HG03354 (cell line): Measurements from ENCODE around the gene OR10J4.
"Not testable (repeated sequence)": the region's sequence is repeated elsewhere in the genome, so short reads cannot be mapped to it uniquely, and the experiment has no call there.

ENCODE experiments used
- ATAC-seq: cut with Tn5 transposase; IDR thresholded peaks from one replicate; pipeline ENCODE4 v1.9.1; 2021; ENCODE audit warnings: mild to moderate bottlenecking; ENCODE audit not compliant: unreplicated experiment, poor library complexity, severe bottlenecking

OR10J4 gene

GRCh38 chr1:159431904-159432303 is at the start of gene OR10J4:
OR10J4 (plus strand) TSS chr1:159432204.
- no peak for ATAC-seq

GRCh38 chr1:159406821-159407220 is 25.2 kb upstream of the OR10J4 start:
- ATAC-seq: no peak

DNA sequence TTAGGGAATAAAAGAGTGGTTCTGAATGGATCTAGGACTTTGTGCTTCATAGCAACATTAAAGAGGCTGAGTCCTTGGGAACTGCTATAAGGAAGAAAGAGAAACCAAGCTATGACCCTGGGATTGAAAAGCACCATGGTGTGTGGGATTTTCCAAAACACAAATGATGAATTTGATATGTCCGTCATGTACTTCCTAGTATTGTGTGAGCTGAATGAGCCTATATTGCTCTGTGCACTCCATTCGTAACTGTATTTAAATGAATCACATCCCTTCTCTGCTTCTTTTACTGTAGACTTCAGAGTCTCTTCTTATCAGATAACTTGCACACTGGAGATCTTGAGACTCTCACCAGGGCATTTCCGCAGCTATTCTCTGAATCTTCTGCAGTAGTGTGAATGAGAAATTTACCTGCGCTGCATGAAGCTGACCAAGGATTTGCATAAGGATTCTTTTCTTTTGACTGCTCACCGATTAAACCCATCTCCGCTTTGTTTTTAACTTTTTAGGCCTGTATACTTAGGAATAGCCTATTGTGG is 23.1 kb upstream of the OR10J4 start:
- ATAC-seq: no peak

GRCh38 chr1:159421821-159422220 is 10.2 kb upstream of the OR10J4 start:
- ATAC-seq: no peak

- ATAC-seq: no peak
Measured at GRCh38 chr1:159428536-159428935, 3.5 kb upstream of the OR10J4 start.

GRCh38 chr1:159429074-159429861 is 2.7 kb upstream of the OR10J4 start:
- ATAC-seq: no peak

GRCh38 chr1:159430985-159431384 is 1.0 kb upstream of the OR10J4 start:
- ATAC-seq: no peak

DNA sequence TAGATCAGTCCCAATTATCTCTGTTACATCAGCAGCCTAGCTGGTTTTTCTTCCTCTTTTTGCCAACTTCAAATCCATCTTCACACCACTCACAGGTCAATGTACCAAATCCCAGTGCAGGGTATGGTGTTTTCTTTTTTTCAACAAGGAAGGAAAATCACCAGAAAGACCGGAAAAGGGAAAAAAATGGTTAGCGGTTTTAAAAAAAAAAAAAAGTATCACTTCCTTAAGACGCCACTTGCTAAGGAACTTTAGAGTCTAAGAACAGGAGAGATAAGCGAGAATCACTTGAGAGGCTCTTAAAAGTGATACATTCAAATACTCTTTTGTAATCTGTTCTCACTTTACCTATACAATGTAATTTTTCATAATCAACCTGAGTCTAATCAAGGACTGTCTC is 4.5 kb downstream of the OR10J4 start:
- no peak for ATAC-seq

- no peak for ATAC-seq
Measured at GRCh38 chr1:159439422-159439821, 7.4 kb downstream of the OR10J4 start, which contains the start of gene OR10J1. OR10J1 (plus strand) TSS chr1:159439722; CDS start chr1:159439792, 70 bp downstream.

DNA sequence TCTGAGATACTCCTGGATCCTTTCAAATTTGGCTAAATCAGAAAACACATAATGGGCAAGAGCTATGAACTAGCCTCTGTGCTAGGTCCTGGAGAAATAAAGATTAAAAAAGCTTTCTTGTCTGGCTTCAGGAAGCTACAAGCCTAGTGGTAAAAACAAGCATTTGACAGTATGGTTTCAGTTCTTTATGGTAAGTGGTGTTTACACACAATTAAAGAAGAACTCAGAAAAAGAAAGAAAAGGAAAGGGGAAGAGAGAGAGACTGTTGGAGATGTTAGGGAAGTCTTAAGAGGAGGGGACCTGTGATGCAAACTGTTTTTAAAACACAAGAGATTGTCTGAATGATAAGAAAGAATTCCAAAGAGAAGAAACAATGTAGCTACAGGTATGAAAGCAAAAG is 9.4 kb downstream of the OR10J4 start:
- no peak for ATAC-seq

DNA sequence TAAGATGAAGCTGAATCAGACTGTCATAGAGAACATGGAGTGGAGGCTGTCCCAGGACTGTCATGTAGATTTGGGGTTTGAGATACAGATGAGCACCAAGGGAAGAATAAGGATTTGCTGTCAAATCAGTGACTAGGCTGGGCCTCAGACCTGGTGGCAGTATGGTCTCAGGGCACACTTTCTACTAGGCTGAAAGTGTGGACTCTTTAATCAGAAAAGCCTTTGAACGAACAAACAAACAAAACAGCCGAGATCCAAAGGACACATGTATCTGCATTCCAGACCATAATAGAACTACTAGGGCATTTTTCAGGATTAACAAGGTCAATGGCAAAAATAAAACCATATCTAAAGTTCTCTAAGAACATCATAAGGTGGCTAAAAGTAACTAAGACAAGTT is 10.4 kb downstream of the OR10J4 start:
- no peak for ATAC-seq

DNA sequence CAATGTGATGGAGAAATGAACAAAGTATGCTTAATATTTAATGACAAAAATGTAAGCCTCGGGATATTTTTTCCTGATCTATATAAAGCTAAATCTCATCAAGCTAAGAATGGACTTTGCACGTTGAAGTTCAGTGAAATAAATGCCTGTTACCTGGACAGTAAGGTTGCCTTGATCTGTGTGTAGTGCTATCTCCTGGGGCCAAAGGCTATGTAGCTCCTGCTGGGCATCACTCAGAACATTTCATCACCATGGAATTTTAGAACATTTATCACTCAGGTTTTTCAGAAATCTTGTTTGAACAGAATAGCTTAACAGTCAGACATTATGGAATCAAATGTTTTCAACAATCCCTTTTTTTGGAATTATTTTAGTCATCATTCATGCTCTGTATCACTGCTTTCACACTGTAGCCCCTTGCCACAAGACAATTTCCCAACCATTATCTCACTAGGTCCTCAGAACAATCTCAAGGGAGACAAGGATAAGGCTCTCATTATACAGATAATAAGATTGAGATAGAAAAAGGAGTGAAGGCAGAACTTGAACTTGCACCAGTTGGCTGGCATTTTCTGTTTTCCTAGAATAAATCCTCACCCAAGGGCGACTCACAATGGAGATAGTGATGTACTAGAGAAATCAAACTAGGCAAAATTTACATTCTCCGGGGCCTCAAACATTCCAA is 11.2 kb downstream of the OR10J4 start:
- no peak for ATAC-seq

GRCh38 chr1:159444511-159444910 is 12.5 kb downstream of the OR10J4 start:
- no peak for ATAC-seq

DNA sequence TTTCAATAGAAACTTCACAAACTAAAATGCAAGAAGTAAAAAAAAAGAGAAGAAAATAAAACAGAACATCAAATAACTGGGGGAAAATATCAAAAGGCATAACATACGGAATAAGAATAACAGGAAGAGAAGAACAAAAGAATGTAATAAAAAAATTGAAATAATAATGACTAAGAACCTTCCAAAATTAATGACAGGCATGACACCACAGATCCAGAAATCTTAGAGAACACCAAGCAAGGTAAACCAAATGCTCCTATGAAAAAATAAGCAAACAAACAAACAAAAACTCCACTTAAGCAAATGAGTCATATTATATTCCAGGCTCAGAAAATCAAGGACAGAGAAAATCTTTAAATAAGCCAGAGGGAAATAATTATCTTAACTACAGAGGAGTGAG is 16.2 kb downstream of the OR10J4 start:
- ATAC-seq: no peak

GRCh38 chr1:159449605-159450004 is 17.6 kb downstream of the OR10J4 start:
- ATAC-seq: not testable (repeated sequence)

DNA sequence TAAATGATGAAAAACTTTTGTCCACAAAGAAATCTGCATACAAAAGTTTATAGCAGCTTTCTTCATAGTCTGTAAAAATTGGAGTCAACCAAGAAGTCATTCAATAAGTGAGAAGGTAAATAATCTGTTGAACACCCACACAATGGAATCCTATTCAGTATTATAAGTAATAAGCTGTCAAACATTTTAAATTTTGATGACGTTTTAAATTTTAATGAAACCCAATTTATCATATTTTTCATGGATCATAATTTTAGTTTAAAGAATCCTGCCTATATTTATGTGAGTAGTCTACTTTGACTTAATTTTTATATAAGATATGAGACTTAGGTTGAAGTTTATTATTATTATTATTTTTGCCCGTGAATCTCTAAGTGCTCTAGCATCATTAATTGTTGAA is 27.5 kb downstream of the OR10J4 start:
- no peak for ATAC-seq

DNA sequence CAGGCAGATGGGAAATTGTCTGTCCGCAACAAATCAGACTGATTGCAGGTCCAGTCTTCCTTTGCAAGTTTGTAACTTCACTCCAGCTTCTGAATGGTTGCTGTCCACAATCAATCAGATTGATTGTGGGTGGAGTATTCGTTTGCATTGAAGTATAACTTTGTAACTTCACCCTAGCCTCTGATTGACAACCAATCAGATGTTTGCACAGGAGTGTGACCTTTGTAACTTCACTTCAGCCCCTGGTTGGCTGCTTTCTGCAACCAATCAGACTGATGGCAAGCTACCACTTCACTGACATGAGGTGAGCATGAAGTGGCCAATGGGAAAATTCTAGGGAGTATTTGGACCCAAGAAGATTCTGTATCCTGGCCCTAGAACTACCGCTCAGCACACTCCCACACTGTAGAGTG is 33.2 kb downstream of the OR10J4 start:
- ATAC-seq: no peak

DNA sequence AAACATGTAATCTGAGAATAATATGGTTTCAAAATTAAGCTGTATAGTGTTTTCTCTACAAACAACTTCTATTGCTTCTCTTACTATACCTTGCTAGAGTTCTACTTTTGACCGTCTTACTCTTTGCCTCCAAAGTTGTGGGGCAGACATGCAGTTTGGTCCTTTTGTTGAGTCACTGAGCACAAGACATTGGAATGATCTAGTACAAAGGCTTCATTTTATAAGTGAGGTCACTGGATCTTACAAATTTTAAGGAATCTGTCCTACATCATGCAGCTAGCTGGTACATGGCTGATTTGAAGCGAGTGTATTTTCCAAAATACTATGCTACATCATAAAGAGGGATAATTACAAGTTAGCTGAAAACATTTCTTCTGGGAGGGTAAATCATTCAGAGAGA is 36.3 kb downstream of the OR10J4 start:
- ATAC-seq: no peak

DNA sequence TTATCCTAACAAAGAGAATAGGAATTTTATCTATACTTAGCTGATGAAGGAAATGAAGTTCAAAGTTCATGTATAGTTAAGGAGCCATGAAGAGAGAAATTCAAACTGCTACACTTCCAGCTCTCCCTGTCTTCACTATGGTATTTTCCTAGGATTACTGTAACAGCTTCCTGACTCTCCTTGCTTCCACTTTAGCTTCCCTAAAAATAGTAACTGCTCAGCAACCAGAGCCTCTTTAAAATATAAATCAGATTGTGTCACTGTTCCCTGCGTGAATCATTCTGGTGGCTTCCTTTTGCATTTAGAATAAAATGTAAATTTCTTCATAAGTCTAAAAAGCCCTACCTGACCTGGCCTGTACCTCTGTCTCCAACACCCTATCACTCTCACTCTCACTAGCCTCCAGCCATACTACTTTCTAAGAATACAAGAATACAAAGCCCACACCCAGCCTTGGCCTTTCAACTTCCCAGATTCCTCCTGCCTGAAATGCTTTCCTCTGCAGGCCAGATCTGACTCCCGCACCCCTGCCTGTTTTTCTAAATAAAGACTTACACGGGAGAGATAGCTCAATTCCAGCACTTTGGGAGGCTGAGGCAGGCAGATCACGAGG is 38.0 kb downstream of the OR10J4 start:
- no peak for ATAC-seq

GRCh38 chr1:159473335-159473734 is 41.3 kb downstream of the OR10J4 start:
- ATAC-seq: no peak

- no peak for ATAC-seq
Measured at GRCh38 chr1:159474926-159475325, 42.9 kb downstream of the OR10J4 start.
